ENCODE data around the gene GPR39.

Gene GPR39

GRCh38 chr2:132568656-132569055, 152.1 kb downstream of the GPR39 start:
- no peak for DNase-seq

DNA sequence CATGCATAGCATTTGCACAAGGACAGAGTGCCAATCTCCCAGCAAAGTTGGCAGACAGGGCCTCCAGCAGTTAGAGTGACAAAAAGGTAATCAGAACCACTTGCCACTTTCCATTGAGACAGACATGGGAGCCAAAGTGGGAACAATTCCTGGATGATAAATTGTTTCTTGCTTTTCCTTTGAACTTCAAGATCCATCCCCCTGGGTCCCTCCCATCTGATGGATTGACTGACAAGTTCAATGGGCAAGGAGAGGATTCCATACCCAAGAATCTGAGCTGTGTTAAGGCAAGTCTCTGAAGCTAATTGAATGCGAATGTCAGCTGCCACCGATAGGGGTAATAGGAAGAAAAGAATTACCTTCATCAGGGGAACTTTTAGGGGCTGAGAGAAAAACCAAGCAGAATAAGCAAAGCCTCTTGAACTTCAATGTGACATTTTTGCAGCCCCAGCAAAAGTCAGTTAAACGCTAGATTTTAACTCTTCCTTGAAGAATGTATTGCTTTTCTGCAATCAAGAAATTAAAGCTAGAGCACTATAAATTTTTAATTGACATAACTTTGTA, 156.9 kb downstream of the GPR39 start:
- DNase-seq: no peak

GRCh38 chr2:132577686-132578085, 161.1 kb downstream of the GPR39 start:
- no peak for DNase-seq

DNA sequence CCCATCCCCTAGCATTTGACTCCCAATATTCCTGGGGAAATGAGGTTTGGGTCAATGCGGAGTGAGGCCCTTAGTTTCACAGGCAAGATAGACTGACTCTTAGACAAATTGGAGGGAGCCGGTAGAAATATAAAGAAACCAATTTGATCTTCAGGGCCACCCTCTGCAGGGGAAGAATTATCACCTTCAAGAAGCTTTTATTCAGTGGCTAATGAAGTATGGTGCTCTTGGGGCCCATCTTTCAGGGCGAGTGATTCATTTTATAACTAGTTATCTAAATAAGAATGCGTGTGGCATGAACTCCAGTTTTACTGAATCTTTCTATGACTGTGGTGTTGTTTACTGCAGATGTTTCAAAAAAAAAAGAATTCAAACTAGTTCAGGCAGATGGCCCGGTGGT, 165.0 kb downstream of the GPR39 start:
- DNase-seq: no peak

GRCh38 chr2:132581991-132582738, 165.6 kb downstream of the GPR39 start:
- no peak for DNase-seq

GRCh38 chr2:132583666-132584360, 167.2 kb downstream of the GPR39 start:
- DNase-seq: no peak

DNA sequence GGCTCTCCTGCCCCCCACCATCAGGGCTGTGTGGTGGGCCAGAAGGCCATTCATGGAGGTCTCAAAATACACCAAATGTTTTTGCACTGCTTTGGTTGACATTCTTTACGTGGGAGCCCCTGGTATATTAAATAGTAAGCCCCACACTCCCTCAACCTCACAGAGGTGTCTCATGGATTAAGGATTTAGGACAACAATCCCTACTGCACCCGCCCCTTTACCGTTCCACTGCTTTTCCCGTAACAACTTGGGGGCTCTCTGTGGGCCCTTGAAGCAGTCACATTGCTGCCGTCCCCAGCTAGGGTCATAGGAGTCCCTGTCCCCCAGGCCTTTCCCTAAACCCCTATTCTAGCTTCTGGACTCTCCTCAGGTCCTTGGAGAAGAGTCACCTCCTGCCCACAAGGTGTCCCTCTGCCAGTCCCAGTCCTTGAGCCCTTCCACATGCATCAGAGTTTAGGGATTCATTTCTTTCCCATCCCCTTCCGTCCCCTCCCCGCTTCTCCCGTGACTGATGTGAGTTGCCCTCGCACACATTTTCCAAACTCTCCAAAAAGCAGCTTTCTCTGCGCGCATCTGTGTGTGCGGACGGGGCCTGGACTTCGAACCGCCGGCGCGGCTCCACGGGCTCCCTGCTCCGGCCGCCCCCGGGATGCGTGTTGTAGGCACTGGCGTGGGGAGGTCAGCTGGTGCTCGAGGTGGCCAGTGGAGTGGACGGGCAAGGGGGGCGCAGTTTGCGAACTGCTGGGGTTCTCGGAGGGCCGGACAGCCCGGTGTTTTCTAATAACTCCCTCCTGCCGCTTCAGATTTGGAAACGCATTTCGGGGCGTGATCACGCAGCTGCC, 168.6 kb downstream of the GPR39 start:
- DNase-seq: no peak

DNA sequence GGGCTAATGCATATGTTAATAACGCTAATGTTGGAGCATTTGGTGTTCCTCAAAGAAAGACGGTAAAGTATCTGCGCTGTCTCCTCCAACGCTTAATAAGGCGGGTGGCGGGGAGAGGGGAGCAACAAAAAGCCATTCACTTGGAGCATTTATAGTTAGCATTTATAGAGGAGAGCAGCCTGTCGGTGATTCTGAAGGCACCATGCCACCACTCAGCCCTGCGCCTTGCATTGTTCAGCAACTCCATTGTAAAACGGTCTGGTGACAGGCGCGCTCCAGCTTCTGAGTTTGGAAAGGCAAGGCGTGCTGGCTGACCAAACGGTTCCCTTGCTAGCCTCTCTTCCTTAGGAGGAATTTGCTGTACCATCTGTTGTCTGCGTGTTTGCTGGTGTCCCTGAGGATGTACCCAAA, 169.5 kb downstream of the GPR39 start:
- DNase-seq: no peak

DNA sequence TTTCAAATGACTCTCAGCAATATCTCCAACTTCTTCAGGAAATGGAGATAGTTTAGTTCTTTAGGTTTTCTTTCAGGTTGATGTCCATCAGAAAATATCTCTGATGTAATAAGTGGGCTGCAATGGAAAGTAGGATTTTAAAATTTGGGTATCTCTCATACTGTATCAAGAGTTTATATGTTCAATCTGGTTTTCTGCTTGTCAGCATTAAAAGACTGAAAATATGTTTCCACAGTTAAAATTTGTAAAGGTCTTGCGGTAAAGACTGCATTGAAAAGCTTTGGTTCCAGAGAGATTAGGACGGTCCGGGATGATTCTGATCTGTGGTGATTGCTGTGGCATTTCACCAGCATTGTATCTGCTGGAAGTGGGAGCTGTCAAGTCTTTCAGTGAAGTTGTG, 170.2 kb downstream of the GPR39 start:
- DNase-seq: no peak

GRCh38 chr2:132588576-132588975, 172.0 kb downstream of the GPR39 start:
- no peak for DNase-seq

- no peak for DNase-seq
These were observed 172.7 kb downstream of the GPR39 start for GRCh38 chr2:132589111-132589830.

DNA sequence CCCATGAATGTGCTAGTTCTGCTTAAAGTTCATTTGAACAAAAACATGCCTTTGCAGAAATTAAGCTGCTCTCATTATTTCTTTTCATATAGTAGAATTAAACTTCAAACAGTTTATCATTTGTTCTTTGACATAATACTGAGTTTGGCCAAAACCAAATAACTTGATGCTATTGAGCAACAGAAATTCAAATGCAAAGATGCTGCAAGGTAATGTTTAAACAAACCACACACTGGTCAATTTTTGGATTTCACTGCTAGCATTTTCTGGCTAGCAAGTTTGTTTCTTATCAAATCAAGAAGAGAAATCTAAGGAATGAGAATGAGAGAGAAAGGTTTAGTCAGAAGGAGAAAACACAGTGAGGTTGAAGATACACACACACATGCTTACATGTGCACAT, 173.4 kb downstream of the GPR39 start:
- no peak for DNase-seq

DNA sequence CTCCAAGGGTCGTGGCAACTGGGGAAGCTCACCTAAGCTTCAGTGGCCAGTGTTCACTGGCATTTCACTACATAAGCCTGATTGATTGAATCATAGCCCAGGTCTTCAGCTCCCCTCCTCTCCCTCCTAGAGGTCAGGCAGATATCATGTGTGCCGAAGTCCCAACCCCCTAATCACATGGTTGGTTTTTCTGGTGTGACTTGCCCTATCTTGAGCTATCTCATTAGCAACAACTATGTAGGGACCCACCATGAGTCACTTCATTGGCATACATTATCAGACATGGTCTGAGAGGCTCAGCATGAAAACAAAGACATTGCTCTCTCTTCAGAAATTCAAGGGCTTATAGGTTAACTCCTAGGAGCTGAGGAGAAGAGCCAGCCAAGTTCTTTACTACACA, 176.6 kb downstream of the GPR39 start:
- peak; percentile 37 for DNase-seq

GRCh38 chr2:132595186-132595585, 178.6 kb downstream of the GPR39 start:
- no peak for DNase-seq

DNA sequence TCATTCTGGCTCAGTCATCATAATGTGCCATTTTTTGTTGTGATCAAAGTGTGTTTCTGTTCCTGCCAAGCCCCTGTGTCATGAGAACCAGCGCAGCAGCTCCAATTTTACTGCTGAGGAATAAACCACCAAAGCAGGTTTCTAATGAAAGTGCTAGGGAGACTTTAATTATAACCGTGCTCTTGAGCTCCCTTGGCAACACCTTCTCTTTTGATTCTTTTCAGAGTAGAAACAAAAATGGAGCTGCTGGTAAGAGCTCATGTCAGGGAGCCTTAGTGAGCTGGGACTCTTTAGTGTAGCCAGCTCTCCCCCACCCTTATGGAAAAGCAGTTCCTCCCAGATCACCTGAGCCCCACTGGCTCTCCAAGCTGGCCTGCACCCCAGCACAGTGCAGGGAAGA, 179.1 kb downstream of the GPR39 start:
- no peak for DNase-seq

DNA sequence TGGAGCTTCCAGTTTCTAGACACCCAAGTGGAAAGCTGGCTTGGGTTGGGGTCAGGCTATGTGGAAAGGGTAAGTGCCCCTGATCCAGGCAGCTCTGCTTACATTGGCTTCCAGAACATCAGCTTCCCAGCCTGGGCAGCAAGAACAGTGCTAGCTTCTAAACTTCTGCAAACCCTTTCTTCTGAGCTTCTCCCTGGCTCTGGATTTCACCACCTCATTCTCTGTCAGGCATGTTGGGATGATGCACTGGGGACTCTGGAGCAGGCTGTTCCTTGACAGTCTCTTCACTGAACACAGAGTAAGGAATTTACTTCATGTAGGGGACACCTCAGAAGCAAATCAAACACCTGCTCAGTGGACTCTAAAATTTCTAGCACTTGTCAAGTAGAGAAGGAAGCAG, 180.6 kb downstream of the GPR39 start:
- DNase-seq: no peak

DNA sequence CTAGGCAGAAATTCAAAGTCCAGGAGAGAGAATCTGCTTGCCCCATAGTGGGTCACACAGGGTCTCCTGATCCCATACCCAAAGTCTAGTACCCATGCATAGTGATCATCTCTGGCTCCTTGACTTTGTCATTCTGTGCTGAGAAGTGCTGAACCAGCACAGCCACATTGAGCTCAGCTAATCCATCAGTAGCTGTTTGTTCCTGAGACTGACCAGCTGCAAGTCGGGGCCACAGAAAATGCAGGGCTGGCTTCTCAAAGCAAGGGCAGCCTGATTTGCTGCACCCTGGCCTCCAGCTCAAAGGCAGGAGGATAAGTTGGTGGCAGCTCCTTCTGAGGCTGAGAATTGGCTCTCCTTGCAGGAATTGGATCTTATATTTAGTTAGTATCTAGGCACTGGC, 181.2 kb downstream of the GPR39 start:
- no peak for DNase-seq

- no peak for DNase-seq
These were observed 181.9 kb downstream of the GPR39 start for GRCh38 chr2:132598536-132598935.

- DNase-seq: no peak
These were observed 183.0 kb downstream of the GPR39 start for GRCh38 chr2:132599556-132599955.

GRCh38 chr2:132604561-132604960, 188.0 kb downstream of the GPR39 start:
- no peak for DNase-seq

DNA sequence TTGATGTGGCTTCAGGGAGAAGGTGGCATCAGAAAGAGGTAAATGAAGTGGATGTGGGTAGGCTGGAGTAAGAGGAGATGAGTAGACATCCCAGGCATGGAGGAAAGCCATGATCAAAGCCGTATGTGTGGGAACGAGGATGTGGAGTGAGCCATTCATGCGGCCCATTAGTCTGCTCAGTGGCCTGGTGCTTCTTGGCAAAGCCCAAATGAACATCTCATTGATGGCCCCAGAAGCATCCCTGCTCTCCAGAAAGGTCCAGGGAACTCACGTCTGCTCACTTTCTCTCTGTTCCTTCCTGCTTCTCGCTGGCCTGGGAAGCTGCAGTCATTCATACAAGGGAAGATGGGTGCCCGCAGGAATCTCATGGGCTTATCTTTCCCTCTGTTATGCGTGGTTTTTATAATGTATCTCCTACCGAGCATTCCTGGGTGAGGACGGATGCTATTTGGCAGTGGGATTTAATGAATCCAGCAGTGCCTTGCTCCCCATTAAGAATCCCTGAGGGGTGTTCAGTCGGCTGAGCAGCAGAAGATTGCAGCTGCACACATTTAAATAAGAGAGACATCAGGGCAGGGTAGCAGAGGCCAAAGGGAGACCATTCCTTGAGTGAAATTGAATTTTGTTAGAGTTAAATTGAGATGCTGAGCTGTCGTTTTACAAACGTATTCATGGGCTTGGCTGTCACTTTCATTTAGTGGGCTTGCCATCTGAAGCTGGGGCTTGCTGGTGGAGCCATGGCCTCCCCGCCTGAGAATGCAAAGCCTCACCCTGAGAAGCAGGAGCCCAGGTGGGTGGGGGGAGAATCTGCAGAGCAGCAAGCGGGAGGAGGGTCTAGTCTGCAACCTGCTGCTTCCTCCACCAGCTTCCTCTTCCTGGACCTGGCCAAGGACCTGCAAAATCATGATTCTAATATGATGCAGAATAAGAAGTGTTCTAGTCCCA, 188.9 kb downstream of the GPR39 start:
- no peak for DNase-seq
